Measurements from ENCODE around the gene OR6J1. TPM values are rescaled to one million over a fixed set of nuclear protein-coding genes. Genes with fewer than 3 reads are reported as not detected.

The OR6J1 gene
- total and polyA plus RNA-seq, 2 of the 13 experiments (the other 11 are each of a cell fraction or from before 2014, with no cell fraction given), result not detected

DNA sequence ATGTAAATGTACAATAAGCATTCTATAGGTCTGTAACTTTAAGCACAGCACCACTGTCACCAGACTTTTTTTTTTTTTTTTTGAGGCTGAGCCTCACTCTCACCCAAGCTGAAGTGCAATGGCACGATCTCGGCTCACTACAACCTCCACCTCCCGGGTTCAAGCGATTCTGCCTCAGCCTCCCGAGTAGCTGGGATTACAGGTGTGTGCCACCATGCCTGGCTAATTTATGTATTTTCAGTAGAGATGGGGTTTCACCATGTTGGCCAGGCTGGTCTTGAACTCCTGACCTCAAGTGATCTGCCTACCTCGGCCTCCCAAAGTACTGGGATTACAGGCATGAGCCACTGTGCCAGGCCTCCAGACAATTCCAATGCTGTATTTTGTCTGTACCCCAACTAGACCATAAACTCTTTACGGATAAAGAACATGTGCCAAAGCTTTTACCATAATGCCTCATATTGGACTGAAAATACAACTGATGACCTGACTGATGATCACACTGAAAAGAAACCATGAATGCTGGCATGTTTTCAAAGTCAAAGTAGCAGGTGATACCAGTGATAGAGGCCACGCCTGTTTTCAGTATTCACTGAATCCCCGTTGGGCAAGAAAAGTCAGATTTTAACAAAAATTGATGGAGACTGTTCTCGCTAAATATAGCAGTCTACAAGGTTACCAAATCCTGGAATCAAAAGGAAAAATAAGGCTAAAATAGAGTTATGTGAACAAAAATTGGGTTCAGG is 56.3 kb downstream of the OR6J1 start (continued):
- TF ChIP-seq, protein P1, sequence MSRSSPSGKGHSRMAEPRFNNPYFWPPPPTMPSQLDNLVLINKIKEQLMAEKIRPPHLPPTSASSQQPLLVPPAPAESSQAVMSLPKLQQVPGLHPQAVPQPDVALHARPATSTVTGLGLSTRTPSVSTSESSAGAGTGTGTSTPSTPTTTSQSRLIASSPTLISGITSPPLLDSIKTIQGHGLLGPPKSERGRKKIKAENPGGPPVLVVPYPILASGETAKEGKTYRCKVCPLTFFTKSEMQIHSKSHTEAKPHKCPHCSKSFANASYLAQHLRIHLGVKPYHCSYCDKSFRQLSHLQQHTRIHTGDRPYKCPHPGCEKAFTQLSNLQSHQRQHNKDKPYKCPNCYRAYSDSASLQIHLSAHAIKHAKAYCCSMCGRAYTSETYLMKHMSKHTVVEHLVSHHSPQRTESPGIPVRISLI (CRISPR knock-in tag; IDR thresholded peaks at IDR 0.05; ENCODE audit: borderline replicate concordance), result 0 out of 2 replicates have a peak, but pooled peaks have one; percentile 23

DNA sequence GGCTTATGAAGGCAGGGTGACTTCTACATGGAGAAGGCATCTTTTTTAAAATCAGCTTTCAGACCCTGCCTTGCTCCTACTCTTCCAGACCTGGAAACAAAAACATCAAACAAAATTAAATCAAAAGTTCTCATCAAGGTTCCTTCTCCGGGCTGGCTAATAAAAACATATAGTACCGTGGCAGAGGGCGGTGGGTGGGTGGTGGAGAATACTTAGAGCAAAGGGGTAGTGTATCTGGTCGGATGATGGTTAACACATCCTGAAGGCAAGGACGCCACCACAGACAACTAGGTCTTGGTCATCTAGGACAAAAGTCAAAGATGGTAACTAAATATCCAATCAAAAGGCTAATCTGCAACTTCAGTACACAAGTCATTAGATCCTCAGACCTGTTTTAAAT is 56.9 kb downstream of the OR6J1 start:
- Histone ChIP-seq H3K4me2 (ENCODE audit: low read depth, low read length) (peak overlapping the region; percentile 84), H3K4me1 (ENCODE audit: insufficient read depth, low read length) (peaks cover 56% of the 10 kb centered on the region), H2AFZ (ENCODE audit: low read length) (no peak overlapping the region), H3K36me3 (replicated peaks in 1 of 2; ENCODE audit: control insufficient read depth in 1 of 2, insufficient read depth in 2 of 2, low read length in 2 of 2) (peaks cover 3 to 14% of the 10 kb centered on the region in 2 experiments), H3K79me2 (ENCODE audit: insufficient read depth, low read length) (peaks cover 51% of the 10 kb centered on the region), H3K27me3 (ENCODE audit: control insufficient read depth in 1 of 2, insufficient read depth in 2 of 2, low read length in 2 of 2) (peaks cover 0 to 6% of the 10 kb centered on the region in 2 experiments; a peak in 1 of 5 replicates), H3K9me3 (ENCODE audit: low read length) (no peaks in the 10 kb centered on the region), H3K9ac (ENCODE audit: insufficient read depth, low read depth, low read length) (0 out of 2 replicates have a peak overlapping the region, but pooled peaks have one; percentile 90), H4K20me1 (ENCODE audit: insufficient read depth, low read length) (no peaks in the 10 kb centered on the region), H3K4me3 (replicated peaks in 1 of 3; ENCODE audit: insufficient read depth in 1 of 3, low read depth in 2 of 3, low read length in 3 of 3) (peak overlapping the region in 1 of 3 experiments; percentile 4; a peak in 1 of 6 replicates), H3K27ac (ENCODE audit: extremely low read length, insufficient read depth, low read length) (no peak overlapping the region)
- ChIA-PET CTCF (ENCODE audit: low intra/inter-chr PET ratio, low total read pairs) (no interaction called here), POLR2A (interaction anchor here (1.9 to 2.8 kb wide), 3 partner anchors 11 to 179 kb away, joined by 11 to 34 read pairs (median 21); partner anchors contain the start of genes ABHD4 and OXA1L)
- no TSS peak for BruUV-seq (replicated peaks)
- intact Hi-C loops (cut with micrococcal nuclease; ENCODE audit: unreplicated experiment), result loop anchor here (10.0 kb wide), 1 partner anchor 1858 kb away; the partner anchor contains the start of gene SDR39U1
- ATAC-seq (no peak), DNase-seq (ENCODE audit: low spot score) (no peak), FAIRE-seq (no peak)
- in situ Hi-C loops (cut with HindIII; ENCODE audit: extremely low pct_ligation_motif_present, low pct_unique_long_range_greater_than_20kb), result loop anchor here (25.0 kb wide), 1 partner anchor 1525 kb away; the partner anchor contains the start of genes DCAF11 and NRL
- WGBS (ENCODE audit: low lambda C conversion rate), result 97% methylated on average over 5 of the region's 5 CpGs
- TF ChIP-seq ATF7 (IDR thresholded peaks at IDR 0.05) (no peak), ATF7 (CRISPR knock-in tag; IDR thresholded peaks at IDR 0.05) (no peak), ZKSCAN8 (CRISPR knock-in tag; IDR thresholded peaks at IDR 0.05; ENCODE audit: borderline replicate concordance) (no peak), BATF2 (CRISPR knock-in tag; IDR thresholded peaks at IDR 0.05) (no peak), ZNF292 (CRISPR knock-in tag; IDR thresholded peaks at IDR 0.05; ENCODE audit: borderline replicate concordance, low read depth) (no peak), RBFOX2 (IDR thresholded peaks at IDR 0.05; ENCODE audit: low read depth, low read length) (0 out of 2 replicates have a peak, but pooled peaks have one; percentile 19), CC2D1A (CRISPR knock-in tag; IDR thresholded peaks at IDR 0.05) (0 out of 2 replicates have a peak, but pooled peaks have one; percentile 67), GATAD2A (CRISPR knock-in tag; IDR thresholded peaks at IDR 0.05) (no peak), ZNF34 (CRISPR knock-in tag; IDR thresholded peaks at IDR 0.05; ENCODE audit: borderline replicate concordance) (no peak), ZNF724P (CRISPR knock-in tag; IDR thresholded peaks at IDR 0.05; ENCODE audit: borderline replicate concordance) (0 out of 2 replicates have a peak, but pooled peaks have one; percentile 32), JARID2 (CRISPR knock-in tag; IDR thresholded peaks at IDR 0.05; ENCODE audit: insufficient replicate concordance) (no peak), NAIF1 (CRISPR knock-in tag; IDR thresholded peaks at IDR 0.05; ENCODE audit: borderline replicate concordance) (no peak), ZSCAN22 (CRISPR knock-in tag; IDR thresholded peaks at IDR 0.05) (no peak), ZNF878 (CRISPR knock-in tag; IDR thresholded peaks at IDR 0.05) (peak; percentile 75), PRMT3 (CRISPR knock-in tag; IDR thresholded peaks at IDR 0.05; ENCODE audit: borderline replicate concordance, low read depth) (no peak), ZNF775 (CRISPR knock-in tag; IDR thresholded peaks at IDR 0.05; ENCODE audit: borderline replicate concordance) (no peak)
- TF ChIP-seq, protein P2, sequence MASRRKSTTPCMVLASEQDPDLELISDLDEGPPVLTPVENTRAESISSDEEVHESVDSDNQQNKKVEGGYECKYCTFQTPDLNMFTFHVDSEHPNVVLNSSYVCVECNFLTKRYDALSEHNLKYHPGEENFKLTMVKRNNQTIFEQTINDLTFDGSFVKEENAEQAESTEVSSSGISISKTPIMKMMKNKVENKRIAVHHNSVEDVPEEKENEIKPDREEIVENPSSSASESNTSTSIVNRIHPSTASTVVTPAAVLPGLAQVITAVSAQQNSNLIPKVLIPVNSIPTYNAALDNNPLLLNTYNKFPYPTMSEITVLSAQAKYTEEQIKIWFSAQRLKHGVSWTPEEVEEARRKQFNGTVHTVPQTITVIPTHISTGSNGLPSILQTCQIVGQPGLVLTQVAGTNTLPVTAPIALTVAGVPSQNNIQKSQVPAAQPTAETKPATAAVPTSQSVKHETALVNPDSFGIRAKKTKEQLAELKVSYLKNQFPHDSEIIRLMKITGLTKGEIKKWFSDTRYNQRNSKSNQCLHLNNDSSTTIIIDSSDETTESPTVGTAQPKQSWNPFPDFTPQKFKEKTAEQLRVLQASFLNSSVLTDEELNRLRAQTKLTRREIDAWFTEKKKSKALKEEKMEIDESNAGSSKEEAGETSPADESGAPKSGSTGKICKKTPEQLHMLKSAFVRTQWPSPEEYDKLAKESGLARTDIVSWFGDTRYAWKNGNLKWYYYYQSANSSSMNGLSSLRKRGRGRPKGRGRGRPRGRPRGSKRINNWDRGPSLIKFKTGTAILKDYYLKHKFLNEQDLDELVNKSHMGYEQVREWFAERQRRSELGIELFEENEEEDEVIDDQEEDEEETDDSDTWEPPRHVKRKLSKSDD (CRISPR knock-in tag; IDR thresholded peaks at IDR 0.05; ENCODE audit: low read depth), result no peak
